Ovary (tissue), 3 donors: ENCODE results near the gene LRMDA.

ENCODE experiments used
- EP300 ChIP-seq: sonication (generic); formaldehyde crosslinking; IDR thresholded peaks from one replicate; pipeline ENCODE4 v1.6.1; 2017; ENCODE audit warnings: antibody characterized with exemption
- POLR2A ChIP-seq: fragments of 450-650 bp; IDR thresholded peaks from one replicate; pipeline ENCODE4 v1.6.1; 2017; ENCODE audit warnings: antibody characterized with exemption, mild to moderate bottlenecking, moderate library complexity
- TF ChIP-seq, protein P1 (sequence below), 3 donors: fragments of 450-650 bp in 2 of 3; fragments of 200-600 bp in 1 of 3; IDR thresholded peaks; one replicate each; pipeline versions ENCODE4 v1.5.1 to v1.8.0; 2016 to 2022; ENCODE audit warnings: antibody characterized with exemption in 3 of 3, mild to moderate bottlenecking in 1 of 3
- donor health status: DM: no; HTN: no; CAD: no.

DNA sequence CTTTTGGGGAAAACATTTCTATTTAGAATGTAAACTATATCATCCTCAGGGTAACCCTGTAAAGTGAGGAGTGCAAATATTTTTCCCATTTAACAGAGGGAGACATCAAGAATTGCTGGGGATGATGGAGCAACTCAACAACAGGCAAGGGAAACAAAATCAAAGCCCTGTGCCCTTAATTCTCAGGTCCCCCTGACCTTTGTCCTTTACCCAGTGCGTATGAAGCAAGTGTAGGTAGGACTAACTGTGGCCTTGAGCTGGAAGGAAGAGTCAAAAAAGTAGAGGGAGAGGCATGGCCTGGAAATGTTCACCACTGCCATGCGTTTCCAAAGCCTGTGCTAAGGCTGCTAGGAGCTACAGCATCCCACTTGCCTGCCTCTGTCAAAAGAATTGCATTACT lies 896.9 kb downstream of the LRMDA start:
- TF ChIP-seq, protein P1, sequence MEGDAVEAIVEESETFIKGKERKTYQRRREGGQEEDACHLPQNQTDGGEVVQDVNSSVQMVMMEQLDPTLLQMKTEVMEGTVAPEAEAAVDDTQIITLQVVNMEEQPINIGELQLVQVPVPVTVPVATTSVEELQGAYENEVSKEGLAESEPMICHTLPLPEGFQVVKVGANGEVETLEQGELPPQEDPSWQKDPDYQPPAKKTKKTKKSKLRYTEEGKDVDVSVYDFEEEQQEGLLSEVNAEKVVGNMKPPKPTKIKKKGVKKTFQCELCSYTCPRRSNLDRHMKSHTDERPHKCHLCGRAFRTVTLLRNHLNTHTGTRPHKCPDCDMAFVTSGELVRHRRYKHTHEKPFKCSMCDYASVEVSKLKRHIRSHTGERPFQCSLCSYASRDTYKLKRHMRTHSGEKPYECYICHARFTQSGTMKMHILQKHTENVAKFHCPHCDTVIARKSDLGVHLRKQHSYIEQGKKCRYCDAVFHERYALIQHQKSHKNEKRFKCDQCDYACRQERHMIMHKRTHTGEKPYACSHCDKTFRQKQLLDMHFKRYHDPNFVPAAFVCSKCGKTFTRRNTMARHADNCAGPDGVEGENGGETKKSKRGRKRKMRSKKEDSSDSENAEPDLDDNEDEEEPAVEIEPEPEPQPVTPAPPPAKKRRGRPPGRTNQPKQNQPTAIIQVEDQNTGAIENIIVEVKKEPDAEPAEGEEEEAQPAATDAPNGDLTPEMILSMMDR (IDR thresholded peaks at IDR 0.05), result no peak
- TF ChIP-seq POLR2A (no peak), EP300 (no peak)
